ENCODE data around the gene GBGT1.

GRCh38 chr9:133210609-133211008 is 46.9 kb upstream of the GBGT1 start:
- TF ChIP-seq EZH2 (IDR thresholded peaks at IDR 0.05; ENCODE audit: borderline replicate concordance, insufficient read depth, low read depth, low read length, poor library complexity, severe bottlenecking), result no peak
- TF ChIP-seq, protein P1, sequence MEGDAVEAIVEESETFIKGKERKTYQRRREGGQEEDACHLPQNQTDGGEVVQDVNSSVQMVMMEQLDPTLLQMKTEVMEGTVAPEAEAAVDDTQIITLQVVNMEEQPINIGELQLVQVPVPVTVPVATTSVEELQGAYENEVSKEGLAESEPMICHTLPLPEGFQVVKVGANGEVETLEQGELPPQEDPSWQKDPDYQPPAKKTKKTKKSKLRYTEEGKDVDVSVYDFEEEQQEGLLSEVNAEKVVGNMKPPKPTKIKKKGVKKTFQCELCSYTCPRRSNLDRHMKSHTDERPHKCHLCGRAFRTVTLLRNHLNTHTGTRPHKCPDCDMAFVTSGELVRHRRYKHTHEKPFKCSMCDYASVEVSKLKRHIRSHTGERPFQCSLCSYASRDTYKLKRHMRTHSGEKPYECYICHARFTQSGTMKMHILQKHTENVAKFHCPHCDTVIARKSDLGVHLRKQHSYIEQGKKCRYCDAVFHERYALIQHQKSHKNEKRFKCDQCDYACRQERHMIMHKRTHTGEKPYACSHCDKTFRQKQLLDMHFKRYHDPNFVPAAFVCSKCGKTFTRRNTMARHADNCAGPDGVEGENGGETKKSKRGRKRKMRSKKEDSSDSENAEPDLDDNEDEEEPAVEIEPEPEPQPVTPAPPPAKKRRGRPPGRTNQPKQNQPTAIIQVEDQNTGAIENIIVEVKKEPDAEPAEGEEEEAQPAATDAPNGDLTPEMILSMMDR (IDR thresholded peaks at IDR 0.05), result no peak

Data from B cell (primary cell).